Measurements from ENCODE around the gene ATP2B2. TPM values are rescaled to one million over a fixed set of nuclear protein-coding genes. Genes with fewer than 3 reads are reported as not detected.

Gene ATP2B2
- polyA plus RNA-seq, 1 donor, result 6.6 TPM

DNA sequence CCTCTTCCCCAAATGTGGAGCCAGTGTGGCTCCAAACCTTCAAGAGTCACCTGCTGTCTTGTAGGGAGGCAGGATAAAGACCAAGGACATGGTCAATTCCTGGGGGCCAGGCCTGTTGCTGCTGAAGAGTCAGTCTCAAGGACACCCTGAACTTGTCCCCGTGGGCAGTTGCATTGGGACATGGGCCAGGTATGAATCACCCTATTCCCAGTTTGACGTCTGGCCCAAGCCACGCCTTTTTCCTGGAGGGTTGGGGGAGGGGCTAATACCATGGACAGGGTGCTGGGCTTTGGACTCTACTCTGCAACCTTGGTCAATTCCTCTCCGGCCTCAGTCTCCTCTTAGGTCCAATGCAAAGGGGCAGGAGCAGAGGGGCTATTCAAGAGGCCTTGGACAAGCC is 10.4 kb downstream of the ATP2B2 start:
- DNase-seq (ENCODE audit: low read depth), result no peak

DNA sequence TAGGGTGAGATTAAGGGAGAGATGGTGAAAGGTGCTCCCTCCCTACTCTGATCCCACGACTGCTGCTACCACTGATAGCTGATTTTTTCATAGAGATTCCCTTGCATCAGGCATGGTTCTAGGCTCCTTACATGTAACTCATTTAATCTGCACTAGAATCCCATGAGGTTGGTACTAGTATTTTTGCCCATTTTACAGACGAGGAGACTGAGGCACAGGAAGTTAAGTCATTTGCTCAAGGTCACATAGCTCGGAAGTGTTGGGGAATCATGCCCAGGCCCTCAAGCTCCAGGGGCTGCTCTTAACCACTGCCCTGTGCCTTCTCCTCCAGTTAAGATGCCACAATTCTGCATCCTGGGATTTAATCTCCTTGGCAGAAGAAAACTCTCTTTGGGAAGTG is 11.2 kb downstream of the ATP2B2 start:
- DNase-seq (ENCODE audit: low read depth), result no peak

DNA sequence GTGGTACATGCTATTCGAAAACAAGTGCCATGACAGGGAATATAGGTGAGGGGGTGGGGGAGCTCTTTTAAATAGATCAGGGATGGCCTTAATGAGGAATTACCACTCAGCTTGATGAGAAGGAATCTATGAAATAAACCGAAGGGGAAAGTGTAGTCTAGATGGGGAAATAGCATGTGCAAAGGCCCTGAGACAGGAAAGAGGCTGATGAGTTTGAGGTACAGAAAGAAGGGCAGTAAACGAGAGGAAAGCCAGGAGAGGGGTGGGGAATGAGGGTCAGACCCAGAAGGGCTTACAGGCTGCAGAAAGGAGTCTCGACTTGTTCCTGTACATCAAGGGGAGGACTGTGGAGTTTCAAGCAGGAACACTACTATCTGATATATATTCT is 12.2 kb downstream of the ATP2B2 start:
- no peak for DNase-seq (ENCODE audit: low read depth)

DNA sequence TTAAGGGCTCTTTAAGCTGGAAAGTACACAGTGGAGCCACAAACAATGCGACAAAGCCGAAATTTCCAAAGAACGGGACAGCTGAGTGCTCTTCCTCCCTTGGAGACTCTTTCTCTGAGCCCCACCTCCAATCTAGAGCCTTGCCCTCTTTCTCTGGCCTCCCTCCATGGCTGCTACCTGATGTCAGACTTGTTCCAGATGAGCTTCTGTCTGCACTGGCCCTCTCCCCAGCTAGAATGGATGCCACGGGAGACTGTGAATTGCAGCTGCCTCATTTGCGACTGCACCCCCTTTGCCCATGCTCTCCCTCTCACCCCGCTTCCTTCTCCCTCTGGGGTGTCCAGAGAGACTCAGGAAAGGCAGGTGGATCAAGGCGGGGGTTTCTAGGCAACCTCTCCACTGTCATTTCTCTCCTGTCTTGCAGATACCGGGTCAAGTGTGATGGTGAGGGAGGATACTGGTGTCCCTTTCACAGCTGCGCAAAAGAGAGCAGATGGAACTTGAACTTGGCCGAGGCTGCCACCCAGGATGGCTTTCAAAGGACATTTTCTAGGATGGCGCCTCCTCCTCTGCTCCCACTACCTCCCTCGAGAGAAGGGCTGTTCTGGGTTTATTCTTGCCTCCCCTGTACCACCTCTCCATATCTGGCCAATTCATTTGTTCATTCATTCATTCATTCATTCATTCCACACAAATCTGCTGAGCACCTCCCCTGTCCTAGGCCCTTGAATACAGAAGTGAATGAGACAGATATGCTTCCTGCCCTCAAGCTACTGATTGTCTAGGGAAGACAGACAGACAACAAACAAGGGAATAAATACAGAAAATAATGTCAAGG is 12.8 kb downstream of the ATP2B2 start:
- no peak for DNase-seq (ENCODE audit: low read depth)

DNA sequence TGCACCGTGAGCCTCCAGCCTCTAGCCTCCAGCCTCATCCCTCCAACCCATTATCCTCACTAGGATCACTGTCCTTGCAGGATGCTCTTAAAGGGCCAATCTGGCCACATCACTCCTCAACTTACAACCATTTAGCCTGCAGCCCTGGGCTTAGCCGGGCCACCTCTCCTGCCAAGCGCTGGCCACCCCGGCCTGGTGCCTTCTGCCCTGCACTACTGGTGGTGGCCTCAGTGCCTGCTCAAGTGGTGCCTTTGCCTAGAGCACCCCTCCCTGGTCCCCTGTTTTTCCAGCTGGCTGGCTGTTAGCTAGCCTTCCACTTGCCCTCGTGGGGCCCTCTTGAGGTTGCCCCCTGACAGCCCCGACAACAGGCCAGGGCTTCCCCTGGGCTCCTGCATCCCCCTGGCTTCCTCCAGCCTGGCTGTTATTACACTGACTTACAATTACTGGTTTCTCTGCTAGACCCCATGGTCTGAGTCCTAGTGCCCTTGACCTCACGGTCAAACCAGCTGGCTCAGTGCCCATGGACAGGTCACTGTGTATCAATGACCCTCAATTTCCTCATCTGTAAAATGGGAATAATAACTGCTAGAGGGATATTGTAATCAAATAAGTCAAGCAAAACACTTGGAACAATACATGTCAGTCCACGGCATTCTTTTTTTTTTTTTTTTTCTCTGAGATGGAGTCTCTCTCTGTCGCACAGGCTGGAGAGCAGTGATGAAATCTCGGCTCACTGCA is 15.5 kb downstream of the ATP2B2 start:
- no peak for DNase-seq (ENCODE audit: low read depth)

DNA sequence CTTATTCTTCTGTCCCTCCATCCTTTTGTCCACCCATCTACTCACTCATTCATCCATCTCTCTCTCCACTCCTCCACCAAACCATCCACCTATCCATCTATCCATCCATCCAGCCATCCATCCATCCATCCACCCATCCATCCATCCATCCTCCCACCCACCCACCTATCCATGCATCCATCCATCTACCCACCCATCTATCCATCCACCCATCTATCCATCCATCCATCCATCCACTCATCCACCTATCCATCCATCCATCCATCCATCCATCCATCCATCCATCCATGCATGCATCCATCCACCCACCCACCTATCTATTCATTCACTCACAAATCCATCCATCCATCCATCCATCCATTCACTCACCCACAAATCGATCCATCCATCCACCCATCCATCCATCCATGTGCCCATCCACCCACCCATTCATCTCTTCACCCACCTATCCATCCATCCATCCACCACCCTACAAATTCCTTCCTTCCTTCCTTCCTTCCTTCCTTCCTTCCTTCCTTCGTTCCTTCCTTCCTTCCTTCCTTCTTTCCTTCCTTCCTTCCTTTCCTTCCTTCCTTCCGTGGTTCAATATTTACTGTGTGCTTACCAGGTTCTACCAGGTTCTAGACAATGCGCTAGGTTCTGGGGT is 17.3 kb downstream of the ATP2B2 start:
- DNase-seq (ENCODE audit: low read depth), result no peak

DNA sequence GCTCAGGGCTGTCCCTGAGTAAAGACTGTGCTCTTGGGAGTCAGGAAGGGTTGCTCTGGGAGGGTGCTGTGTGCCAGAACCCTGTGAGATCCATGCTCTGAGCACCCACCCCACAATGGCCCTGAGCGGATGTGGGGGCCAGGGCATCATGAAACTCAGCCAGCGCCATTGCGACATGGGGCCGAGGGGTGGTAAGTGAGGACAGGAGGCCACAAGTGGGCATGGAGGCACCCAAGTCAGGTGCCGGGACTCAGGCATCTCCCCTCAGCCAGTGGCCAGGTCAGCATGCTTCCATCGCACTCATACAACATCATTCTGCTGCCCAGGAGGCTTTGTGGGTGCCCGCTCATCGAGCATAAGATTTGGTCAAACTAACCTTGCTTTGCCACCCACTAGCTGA is 19.6 kb downstream of the ATP2B2 start:
- no peak for DNase-seq (ENCODE audit: low read depth)

DNA sequence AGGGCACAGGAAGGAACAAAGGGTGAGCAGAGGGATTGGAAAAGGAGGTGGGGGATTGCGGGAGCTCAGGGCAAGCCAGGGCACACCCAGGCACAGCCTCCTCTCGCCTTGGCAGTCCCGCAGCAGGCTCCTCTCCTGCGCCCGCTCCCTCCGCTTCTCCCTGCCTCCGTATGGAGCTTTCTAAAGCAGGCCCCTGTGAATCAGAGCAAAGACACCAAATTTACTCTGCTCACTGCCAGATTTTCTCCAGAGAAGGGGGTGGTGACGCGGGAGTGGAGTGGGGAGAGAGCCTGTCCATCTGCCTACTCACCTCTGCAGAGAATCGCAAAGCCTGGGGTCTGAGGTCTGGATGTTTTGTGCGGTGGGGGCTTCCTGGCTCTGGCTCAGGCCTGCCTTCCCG is 20.0 kb downstream of the ATP2B2 start:
- DNase-seq (ENCODE audit: low read depth), result no peak

DNA sequence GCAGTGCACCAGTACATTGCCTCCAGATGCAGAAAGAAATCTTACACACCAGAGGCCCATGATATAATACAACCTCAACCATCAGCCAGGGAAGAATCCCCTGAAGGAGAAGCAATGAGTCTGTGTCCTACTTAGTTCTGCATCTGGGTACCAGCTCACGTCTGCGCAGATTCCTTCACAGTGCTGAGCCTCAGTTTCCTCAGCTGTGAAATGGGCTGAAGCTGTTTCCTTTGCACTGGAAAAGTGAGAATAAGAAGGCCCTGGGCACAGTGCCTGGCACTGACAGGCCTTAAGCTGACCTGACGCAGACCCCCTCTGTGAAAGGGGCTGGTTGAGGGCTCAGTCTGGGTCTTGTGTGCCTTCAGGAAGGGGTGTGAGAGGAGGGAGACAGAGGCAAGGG is 20.7 kb downstream of the ATP2B2 start:
- DNase-seq (ENCODE audit: low read depth), result no peak

DNA sequence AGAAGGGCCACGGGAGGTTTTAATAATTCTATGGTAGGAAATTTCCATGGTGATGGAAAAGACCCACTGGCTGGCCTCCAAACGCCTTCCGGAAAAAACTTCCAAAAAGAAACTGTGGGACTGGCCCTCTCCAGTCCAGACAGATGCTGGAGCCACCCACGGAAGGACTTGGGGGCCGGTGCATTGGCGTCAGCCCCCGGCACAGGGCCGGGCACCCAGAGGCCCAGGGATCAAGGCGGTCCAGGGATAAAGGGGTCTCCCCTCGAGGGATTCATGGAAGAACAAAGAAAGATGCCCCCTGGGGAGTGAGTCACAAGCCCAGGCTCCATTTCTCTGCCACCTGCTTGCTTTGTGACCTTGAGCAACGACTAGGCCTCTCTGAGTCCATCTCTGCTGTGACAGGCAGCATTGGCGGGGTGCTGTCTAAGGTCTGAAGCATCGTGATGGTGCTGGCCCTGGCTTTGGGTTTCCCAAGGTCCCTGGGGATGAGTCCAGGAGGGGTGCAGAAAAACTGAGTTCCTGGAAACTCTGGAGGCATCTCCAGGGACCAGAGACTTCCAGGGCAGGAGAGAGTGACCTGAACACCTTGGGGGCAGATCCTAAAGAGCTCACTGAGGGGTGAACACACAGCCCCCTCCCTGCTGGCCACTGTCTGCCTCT is 21.6 kb downstream of the ATP2B2 start:
- DNase-seq (ENCODE audit: low read depth), result no peak

DNA sequence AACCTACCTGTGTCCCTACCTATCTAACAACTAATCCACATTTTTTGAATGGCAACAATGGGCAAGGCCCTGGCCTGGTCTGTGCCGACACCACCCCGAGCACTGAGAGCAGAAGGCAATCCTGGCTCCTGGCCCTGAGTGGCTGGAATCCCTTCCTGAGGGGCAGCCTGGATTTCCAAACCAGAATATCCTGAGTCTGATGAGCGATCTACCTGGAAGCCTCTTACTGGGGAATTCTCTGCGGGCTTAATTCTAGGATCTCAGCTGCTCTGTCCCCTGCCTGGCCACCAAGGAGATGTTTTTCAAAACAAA is 22.1 kb downstream of the ATP2B2 start:
- DNase-seq (ENCODE audit: low read depth), result no peak

DNA sequence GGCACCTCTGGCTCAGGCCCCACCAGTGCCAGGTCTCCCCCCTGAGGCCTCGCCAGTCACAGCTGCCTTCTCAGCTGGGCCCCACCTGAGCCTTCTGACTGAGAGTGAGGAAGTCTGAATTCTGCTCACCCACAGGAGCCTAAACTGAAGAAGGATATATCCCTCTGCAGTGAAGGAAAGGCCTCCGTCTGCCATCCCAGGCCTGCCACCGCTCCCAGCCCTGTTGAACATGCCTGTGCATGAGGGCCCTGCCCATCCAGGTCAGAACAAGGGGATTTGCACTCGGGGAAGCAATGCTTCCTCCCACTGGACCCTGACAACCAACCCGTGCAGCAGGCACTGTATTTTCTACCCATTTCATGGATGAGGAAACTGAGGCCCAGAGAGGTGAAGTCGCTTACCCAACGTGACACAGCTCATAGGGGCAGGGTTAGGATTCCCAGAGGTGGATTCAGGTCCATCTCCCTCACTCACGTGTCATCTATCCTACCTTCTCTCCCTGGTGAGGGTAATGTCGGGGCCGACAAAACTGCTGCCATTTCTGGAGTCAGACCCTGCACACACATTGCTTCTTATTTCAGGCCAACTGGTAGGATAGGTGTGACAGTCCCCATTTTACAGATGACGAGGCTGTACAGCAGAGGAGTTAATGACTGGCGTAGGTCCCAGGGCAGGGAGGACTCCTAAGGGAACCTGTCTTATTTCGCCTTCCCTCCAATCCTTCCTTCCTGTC is 22.6 kb downstream of the ATP2B2 start:
- no peak for DNase-seq (ENCODE audit: low read depth)

DNA sequence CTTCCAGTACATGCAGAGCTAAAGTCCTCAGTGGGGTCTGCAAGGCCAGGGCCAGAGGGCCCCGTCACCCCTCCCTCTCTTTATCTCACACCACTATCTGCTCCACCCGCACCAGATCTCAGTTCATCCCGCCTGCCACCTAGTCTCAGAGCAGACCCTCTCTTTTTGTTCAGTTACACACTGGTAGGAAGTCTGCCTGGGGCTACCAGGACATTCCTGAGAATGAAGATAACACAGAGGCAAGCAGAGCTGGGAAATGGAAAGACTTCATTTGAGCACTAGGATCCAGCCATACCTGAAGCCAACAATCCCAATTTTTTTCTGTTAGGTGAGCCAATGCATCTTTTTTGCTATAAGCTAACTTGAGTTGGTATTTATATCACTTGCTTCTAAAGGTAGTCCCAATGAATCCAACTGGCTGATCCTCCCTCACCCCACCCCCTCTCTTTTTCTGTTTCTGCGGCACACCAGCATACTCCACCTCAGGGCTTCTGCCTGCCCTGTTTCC is 24.5 kb downstream of the ATP2B2 start:
- no peak for DNase-seq (ENCODE audit: low read depth)

DNA sequence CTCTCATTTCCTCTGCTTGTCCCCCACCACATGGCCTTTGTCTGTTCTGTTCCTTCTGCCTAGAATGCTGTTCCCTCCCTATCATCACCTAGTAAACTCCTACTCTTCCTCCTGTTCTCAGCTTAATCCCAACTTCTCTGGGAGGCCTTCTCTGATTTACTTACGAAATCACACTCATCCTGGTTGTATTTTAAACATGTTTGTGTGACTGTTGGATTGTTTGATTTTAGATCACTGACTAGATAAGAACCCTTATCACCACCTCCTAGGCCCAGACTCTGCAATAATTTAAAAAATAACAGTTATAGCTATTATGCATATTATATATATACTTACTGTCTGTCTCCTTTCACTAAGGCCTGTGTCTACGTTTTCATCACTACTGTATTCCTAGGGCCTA is 26.1 kb downstream of the ATP2B2 start:
- no peak for DNase-seq (ENCODE audit: low read depth)

DNA sequence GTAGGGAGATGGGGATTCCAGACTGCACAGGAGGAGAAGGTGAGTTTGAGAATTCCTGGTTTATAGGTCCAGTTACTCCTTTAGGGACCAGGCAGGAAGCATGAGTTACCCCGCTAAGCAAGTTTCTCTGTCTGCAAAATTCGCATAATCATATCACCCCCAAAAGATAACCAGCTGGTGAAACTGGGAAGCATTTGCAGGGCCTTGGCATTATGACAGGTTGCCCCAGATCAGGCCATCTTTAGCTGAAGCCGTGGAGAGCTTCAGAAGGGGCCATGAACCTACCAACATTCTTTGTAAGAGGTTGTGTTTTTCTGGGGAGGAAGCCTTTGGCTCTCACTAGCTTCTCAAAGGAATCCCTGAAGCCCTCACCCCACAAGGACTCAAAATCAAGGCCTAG is 29.4 kb downstream of the ATP2B2 start:
- DNase-seq (ENCODE audit: low read depth), result no peak

DNA sequence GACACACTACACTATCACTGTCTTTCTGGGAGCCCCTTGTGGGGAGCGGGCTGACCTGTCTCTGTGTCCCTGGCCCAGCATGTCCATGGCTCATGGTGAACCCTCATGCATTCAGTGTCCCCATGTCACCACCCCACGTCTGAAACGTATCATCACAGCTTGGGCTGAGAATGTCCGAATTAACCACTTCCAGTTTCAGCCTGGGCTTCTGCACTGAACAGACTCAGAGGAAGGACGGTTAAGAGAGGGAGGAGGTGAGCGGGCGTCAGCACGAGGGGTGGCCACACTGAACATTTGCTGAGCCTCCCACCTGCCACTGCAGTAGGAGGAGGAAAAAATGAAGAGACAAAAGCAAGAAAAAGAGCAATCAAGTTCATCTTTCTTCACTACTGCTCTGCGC is 30.5 kb downstream of the ATP2B2 start:
- DNase-seq (ENCODE audit: low read depth), result no peak

DNA sequence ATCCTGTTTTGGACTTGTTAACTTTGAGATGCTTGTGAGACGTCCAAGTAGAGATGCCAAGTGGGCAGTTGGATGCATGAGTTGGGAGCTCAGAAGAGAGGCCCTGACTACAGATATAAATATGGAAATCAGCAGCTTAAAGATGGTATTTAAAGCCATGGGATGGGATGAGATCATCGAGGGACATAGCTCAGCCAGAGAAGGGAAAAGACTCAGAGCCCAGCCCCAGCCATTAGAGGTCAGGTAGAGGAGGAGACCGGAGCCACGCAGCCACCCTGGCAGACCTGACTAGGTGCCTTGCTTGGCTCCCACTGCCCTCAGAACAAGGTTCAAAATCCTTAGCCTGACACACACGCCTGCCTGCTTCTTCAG is 31.1 kb downstream of the ATP2B2 start:
- DNase-seq (ENCODE audit: low read depth), result no peak

DNA sequence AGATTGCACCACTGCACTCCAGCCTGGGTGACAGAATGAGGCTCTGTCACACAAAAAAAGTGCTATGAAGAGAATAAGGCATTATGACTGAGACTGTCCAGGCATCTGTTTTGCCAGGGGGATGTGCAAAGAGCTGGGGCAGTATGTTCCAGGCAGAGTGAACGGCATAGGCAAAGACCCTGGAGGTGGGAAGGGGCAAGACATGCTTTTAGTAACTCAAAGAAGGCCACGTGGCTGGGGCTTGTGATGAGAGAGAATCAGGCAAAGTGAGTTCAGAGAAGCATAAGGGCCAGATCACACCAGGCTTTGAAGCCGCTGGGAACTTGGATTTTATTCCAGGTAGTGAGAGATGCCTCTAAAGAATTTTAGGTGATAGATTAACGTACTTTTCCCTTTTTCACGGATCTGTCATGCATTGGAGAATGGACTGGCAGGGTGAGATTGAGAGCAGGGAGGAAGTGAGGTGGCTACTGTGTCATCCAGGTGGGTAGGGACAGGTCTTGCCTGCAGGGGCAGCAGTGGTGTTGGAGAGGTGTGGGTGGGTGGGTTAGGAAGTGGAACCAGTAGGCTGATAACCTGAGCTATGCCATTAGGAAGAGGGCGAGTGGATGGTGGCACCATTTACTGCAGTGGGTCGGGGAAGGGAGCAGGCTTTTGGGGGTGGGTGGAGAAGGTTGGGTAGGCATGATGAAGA is 31.7 kb downstream of the ATP2B2 start:
- no peak for DNase-seq (ENCODE audit: low read depth)

DNA sequence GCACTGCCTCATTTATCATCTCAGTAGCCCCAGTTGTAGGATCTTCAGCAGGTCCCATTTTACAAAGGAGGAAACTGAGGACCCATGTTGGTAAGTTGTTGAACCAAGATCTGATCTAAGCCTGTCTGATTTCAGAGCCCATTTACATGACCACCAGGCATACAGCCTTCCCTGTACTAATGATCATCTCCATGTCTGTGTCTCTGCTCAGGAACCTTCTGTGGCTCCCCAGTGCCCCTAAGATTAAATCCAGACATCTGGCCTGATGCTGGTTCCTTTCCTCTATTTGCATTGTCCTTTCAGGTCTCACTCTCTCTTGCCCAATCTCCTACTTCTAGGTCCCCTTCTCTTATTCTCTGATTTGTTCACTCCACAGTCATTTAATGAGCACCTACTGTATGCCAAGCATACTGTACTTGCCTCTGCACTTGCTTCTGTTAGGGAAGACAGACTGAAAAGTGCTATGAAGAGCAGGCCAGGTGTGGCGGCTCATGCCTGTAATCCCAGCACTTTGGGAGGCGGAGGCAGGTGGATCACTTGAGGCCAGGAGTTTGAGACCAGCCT is 32.4 kb downstream of the ATP2B2 start:
- DNase-seq (ENCODE audit: low read depth), result no peak

DNA sequence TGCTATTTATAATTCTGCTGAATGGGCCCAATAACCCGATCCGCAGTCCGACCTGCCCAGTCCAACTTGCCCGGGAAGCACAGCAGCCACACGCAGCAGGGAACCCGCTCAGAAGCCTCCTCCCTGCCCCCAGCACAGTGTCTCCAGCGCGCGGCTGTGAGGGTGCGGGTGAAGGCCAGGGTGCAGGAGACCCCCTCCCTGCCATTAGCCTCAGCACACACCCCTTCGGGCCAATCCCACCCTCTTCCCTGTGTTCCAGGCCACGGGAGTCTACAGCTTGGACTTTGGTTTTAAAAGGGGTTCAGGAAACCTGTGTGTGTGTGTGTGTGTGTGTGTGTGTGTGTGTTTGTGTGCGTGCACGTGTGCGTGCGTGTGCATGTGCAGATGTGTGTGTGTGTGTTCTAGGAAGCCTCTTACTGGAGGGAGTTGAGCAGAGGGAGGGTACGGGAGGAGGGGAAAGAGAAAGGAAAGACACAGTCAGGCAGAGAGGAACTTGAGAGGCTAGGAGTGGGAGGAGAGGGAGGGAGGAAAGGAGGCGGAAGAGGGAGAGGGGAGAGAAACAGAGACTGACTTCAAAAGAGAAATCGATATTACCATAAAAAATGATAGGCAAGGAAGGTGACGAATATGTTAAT is 34.2 kb downstream of the ATP2B2 start:
- DNase-seq (ENCODE audit: low read depth), result no peak
